Vagina (tissue), 2 donors: ENCODE results near the gene DNAI2. TPM values are rescaled to one million over a fixed set of nuclear protein-coding genes. Genes with fewer than 3 reads are reported as not detected.

ENCODE experiments used
- DNase-seq, 2 donors: peaks; one replicate each; pipeline ENCODE4 v3.0.0-alpha.2; 2017; ENCODE audit errors: extremely low spot score in 2 of 2
- H3K27ac ChIP-seq: fragments of 200-600 bp; sonication (generic); one replicate; pipeline ENCODE4 v1.5.1; 2019
- H3K27me3 ChIP-seq: fragments of 200-600 bp; sonication (generic); one replicate; pipeline ENCODE4 v1.5.1; 2019
- H3K36me3 ChIP-seq, 2 donors: fragments of 200-600 bp; sonication (generic); one replicate each; pipeline ENCODE4 v1.5.1; 2017 to 2019
- H3K4me1 ChIP-seq: fragments of 200-600 bp; sonication (generic); one replicate; pipeline ENCODE4 v1.5.1; 2019
- H3K4me3 ChIP-seq, 2 donors: fragments of 200-600 bp; sonication (generic); 1 replicate in 1 of 2; 2 replicates in 1 of 2; pipeline ENCODE4 v1.5.1; 2016 to 2019
- H3K9me3 ChIP-seq: fragments of 200-600 bp; sonication (generic); one replicate; pipeline ENCODE4 v1.5.1; 2019
- CTCF ChIP-seq, 3 experiments: fragments of 450-650 bp in 2 of 3; fragments of 200-600 bp in 1 of 3; sonication (generic) in 1 of 3; IDR thresholded peaks; one replicate each; pipeline ENCODE4 v1.5.1; 2017 to 2019; ENCODE audit warnings: antibody characterized with exemption in 3 of 3, mild to moderate bottlenecking in 2 of 3, moderate library complexity in 2 of 3
- POLR2A ChIP-seq, 2 donors: fragments of 450-650 bp; IDR thresholded peaks; one replicate each; pipeline ENCODE4 v1.6.1; 2017; ENCODE audit warnings: antibody characterized with exemption in 2 of 2, mild to moderate bottlenecking in 2 of 2, moderate library complexity in 2 of 2
- POLR2AphosphoS5 ChIP-seq, 2 donors: sonication (generic); formaldehyde crosslinking; IDR thresholded peaks; one replicate each; pipeline ENCODE4 v1.9.0; 2017; ENCODE audit warnings: antibody characterized with exemption in 2 of 2, mild to moderate bottlenecking in 2 of 2, low read depth in 1 of 2; ENCODE audit not compliant: insufficient read depth in 1 of 2
- intact Hi-C: fragments of 100-400 bp; cut with DNase I; formaldehyde crosslinking; loops from one replicate; pipeline ENCODE4 v1.15.1; 2023
- total RNA-seq: library from RNA; depleted of rRNA; stranded (reverse); fragments of >200 nt; gene quantifications from one replicate; pipeline ENCODE4 v1.2.3, GENCODE V29; 2016

The DNAI2 gene
- total RNA-seq, 1 donor from 2014 or later: not detected

- no peaks in the 10 kb centered on the region for H3K27me3 ChIP-seq
- no peak for DNase-seq
- intact Hi-C loops: no loop called here
- H3K36me3 ChIP-seq: no peaks in the 10 kb centered on the region
- peaks cover 20% of the 10 kb centered on the region for H3K4me1 ChIP-seq
- H3K27ac ChIP-seq: no peak overlapping the region
- TF ChIP-seq POLR2AphosphoS5 (IDR thresholded peaks at IDR 0.05; ENCODE audit: insufficient read depth in 1 of 2, low read depth in 1 of 2) (no peak), POLR2A (IDR thresholded peaks at IDR 0.05) (no peak), CTCF (IDR thresholded peaks at IDR 0.05) (no peak)
- no peaks in the 10 kb centered on the region for H3K9me3 ChIP-seq
- H3K4me3 ChIP-seq: no peak overlapping the region
Observed at GRCh38 chr17:74324521-74324920, 50.5 kb downstream of the DNAI2 start.

- TF ChIP-seq POLR2AphosphoS5 (IDR thresholded peaks at IDR 0.05; ENCODE audit: insufficient read depth in 1 of 2, low read depth in 1 of 2) (no peak), CTCF (IDR thresholded peaks at IDR 0.05) (no peak), POLR2A (IDR thresholded peaks at IDR 0.05) (no peak)
- no peaks in the 10 kb centered on the region for H3K9me3 ChIP-seq
- intact Hi-C loops: no loop called here
- no peaks in the 10 kb centered on the region for H3K27me3 ChIP-seq
- H3K36me3 ChIP-seq: no peaks in the 10 kb centered on the region
- H3K27ac ChIP-seq: no peak overlapping the region
- H3K4me1 ChIP-seq: peaks cover 20% of the 10 kb centered on the region
- peak overlapping the region; percentile 28 to 52 for H3K4me3 ChIP-seq
- DNase-seq: no peak
Observed at GRCh38 chr17:74325376-74325742, 51.3 kb downstream of the DNAI2 start.

GRCh38 chr17:74325743-74326379 lies 51.8 kb downstream of the DNAI2 start, which contains the start of gene KIF19:
Gene KIF19 (plus strand): TSS chr17:74326226. CDS start chr17:74326350, 124 bp downstream.
- Histone ChIP-seq H3K9me3 (no peaks in the 10 kb centered on the region), H3K27me3 (no peaks in the 10 kb centered on the region), H3K36me3 (no peaks in the 10 kb centered on the region), H3K27ac (no peak within 1 kb of the TSS), H3K4me3 (peak within 1 kb of the TSS; percentile 28 to 52), H3K4me1 (peaks cover 20% of the 10 kb centered on the region)
- intact Hi-C loops: no loop called here
- no peak for DNase-seq
- TF ChIP-seq POLR2A (IDR thresholded peaks at IDR 0.05) (no peak), POLR2AphosphoS5 (IDR thresholded peaks at IDR 0.05; ENCODE audit: insufficient read depth in 1 of 2, low read depth in 1 of 2) (no peak), CTCF (IDR thresholded peaks at IDR 0.05) (no peak)

GRCh38 chr17:74326506-74326905 lies 52.5 kb downstream of the DNAI2 start:
- H3K36me3 ChIP-seq: no peaks in the 10 kb centered on the region
- H3K27ac ChIP-seq: no peak overlapping the region
- no peak for DNase-seq
- no peaks in the 10 kb centered on the region for H3K9me3 ChIP-seq
- no peaks in the 10 kb centered on the region for H3K27me3 ChIP-seq
- TF ChIP-seq POLR2AphosphoS5 (IDR thresholded peaks at IDR 0.05; ENCODE audit: insufficient read depth in 1 of 2, low read depth in 1 of 2): no peak
- no peak for TF ChIP-seq POLR2A (IDR thresholded peaks at IDR 0.05)
- TF ChIP-seq CTCF (IDR thresholded peaks at IDR 0.05): no peak
- intact Hi-C loops: no loop called here
- peak overlapping the region; percentile 28 to 52 for H3K4me3 ChIP-seq
- H3K4me1 ChIP-seq: peaks cover 20% of the 10 kb centered on the region

GRCh38 chr17:74328487-74328886 lies 54.5 kb downstream of the DNAI2 start:
- Histone ChIP-seq H3K27ac (no peak overlapping the region), H3K4me3 (no peak overlapping the region), H3K36me3 (no peaks in the 10 kb centered on the region), H3K4me1 (peaks cover 20% of the 10 kb centered on the region), H3K9me3 (no peaks in the 10 kb centered on the region), H3K27me3 (no peaks in the 10 kb centered on the region)
- intact Hi-C loops: no loop called here
- TF ChIP-seq POLR2A (IDR thresholded peaks at IDR 0.05) (no peak), CTCF (IDR thresholded peaks at IDR 0.05) (no peak), POLR2AphosphoS5 (IDR thresholded peaks at IDR 0.05; ENCODE audit: insufficient read depth in 1 of 2, low read depth in 1 of 2) (no peak)
- no peak for DNase-seq
